HG03558 (cell line): ENCODE data around the gene OXGR1.
"Not testable (repeated sequence)": the region's sequence is repeated elsewhere in the genome, so short reads cannot be mapped to it uniquely, and the experiment has no call there.

Experiments
- ATAC-seq: cut with Tn5 transposase; IDR thresholded peaks from one replicate; pipeline ENCODE4 v1.9.1; 2021; ENCODE audit warnings: moderate number of reproducible peaks; ENCODE audit not compliant: unreplicated experiment; ENCODE audit errors: extremely low read depth

OXGR1 gene

DNA sequence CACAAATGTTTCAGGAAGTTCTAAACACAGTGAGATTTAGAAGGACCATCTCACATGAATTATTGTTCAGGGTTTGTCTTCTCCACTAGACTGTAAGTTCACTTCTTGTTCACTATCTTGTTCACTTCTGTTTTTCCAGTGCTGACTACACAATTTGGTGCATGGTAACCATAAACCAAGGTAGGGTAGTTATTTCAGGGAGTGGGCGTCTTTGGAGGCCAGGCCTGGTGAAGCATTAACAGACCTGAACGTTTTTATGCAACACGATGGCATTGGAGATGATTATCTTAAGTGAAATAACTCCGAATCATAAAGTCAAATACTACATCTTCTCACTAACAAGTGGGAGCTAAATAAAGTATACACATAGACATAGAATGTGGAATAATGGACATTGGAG is 14.4 kb upstream of the OXGR1 start:
- no peak for ATAC-seq

DNA sequence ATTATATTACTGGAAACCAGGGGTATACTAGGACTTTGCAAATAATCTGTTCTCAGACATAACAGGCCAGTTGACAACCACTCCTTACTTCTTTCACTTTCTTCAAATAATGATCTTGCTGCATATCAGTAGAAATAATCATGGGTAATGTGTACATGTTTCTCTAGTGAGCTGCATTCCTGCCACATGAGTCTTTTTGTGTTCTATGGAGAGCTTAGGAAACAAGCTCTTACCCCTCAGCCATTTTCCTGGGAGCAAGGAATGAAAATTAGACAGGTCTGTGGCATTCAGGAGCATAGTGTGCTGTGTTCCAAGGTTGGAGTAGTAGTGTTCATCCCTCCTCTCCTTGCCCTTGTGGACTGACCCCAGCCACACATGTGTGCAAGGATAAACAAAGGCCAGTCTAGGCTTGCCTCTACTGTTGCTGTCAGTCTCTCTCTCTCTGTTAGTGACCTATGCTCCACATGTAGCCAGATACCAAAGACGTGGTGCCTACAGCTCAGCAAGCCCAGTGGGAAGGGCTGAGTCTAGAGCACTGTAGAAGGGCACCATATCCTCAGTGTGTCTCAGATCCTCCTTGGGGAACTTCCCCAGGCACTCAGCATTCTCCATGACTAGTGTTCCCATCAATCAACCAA is 11.5 kb upstream of the OXGR1 start:
- ATAC-seq, result no peak

DNA sequence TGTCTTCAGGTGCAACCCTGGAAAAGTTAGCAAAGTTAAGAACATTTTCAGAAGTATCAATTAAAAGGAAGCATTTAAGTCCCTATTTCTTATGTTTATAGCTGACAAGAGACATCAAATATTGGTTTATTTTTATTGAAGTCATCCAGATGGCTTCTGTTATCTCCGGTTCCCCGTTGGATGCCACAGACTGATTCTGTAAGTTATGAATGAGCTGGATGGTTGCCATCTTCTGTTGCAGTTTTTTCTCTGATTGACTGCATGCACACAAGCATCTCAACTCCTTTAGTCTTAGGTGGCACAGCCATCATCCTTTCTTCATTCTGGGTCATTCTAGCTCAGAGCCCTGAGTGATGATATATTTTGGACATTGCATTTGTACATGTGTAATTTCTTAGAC is 10.6 kb upstream of the OXGR1 start:
- no peak for ATAC-seq

DNA sequence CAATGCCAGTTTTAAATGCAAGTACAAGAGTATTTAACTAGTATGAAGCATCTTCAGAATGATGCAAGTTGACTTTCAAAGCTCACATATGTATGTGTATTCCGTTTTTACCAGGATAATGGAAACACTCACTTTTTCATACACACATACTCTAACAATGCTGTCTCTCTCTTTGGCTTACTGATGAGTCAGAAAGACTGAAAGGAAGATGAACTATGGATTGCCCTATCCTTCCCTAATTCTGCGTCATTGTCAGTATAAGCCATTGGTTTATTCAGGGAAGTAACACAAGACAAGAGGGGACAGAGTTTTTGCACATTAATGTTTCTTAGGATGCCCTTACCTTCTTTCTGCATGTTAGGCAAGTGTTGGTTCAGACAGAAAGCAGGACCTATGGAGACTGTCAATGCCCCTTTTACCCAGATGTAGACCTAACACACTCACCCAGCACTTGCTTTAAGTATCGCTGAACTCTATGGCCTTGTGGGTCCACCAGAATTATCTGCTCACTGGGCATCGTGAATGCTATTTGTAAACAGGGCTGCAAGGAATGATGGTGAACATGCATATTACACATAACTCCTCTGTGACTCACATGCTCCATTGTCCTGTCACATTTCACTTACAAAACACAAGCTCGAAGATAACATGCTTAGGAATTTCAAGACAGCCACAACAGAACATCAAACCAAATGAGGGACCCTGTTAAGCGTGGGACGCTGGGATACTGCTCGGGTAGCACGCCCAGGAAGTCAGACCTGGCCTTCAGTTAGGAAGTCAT is 10.0 kb upstream of the OXGR1 start:
- ATAC-seq, result no peak

DNA sequence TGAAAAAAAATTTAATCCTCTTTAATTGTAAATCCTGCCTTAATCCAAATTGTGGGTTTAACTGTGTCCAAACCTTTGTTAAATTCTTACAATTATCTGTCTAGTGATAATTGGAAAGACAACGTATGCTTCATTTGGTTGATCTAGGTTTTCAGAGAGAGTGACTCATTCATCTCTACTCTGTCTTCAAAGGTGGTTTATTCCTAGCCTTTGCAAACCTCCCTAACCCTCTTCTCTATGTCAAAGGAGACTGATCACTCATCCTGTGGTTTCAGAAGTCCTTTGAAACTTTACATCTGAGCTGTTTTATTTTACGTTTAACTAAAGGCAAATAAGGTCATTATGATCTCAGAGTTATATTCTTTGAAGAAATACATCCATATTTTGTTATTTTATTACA is 8.8 kb upstream of the OXGR1 start:
- ATAC-seq, result no peak

DNA sequence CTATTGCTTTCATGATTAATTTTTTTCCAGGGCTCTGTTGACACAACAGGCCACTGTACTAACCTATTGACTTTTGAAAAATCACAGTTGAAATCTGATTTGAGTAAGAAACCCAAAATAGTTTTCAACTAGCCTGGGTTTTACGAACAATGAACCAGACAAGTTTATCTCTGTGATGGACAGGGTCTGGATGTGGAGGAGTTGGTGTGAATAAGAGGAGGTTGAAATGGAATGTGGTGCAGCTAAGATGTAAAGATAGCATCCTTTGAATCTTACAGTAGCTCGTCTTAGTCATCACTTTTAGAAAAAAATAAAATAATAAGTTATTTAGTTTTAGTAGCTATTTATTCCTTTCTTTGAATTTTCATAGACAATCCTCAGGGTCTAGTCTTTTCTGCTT is 8.3 kb upstream of the OXGR1 start:
- no peak for ATAC-seq

DNA sequence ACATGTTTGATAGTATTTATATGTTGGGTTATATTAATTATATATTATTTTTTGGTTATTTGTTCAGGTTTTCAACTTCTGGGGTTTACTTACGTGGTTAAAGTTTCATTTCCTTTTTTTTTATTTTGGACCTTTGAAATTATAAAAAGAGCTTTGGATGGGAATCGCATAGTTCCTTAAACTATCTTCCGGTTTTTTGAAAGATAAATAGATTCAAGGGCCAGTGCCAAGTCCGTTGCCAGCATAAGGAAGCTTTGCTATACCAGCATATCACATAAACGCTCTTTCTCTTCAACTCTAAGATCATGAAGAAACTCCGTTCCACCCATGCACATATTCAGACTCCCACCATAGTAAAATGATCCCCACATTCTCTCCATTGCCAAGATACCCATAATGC is 7.4 kb upstream of the OXGR1 start:
- no peak for ATAC-seq

DNA sequence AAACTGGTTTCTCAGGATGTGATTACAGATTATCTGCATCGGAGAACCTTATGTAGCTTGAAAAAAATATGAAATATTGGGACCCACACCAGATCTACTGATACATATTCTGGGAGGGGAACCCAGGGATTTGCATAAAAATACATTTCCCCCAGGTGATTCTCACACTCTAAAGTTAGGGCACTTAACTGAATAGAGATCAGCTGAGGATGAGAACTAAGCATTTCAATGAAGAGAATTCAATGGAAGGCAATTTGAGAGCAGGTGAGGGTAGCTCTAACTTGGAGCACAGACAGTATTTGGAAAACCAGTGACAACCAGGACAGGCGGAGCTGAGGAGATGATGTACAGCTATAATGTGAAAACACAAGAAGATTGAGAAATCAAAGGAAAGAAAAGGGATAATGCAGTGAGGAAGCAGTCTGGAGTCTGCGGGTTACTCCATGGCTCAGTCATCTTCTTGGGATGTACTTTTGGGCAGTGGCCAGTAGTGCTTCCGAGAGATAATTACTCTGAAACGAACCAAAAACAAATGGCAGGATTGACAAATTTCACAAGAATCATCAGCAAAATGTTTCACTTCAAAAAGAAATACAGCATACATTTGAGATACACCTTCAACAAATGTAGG is 6.1 kb upstream of the OXGR1 start:
- no peak for ATAC-seq

DNA sequence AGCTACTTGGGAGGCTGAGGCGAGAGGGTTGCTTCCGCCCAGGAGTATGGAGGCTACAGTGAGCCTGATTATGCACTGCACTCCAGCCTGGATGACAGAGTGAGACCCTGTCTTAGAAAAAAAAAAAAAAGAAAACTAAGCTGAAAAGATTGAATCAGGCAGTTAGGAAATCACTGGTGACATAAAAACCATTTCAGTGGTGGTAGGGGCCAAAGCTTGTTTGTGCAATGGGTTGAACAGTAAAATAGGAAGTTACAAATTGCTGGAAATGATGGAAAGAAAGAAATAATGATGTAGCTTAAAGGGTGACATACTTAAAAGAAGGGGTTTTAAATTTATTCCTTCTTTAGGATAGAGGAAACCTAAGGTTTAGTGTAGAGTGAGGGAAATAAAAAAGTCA is 4.8 kb upstream of the OXGR1 start:
- ATAC-seq, result no peak

DNA sequence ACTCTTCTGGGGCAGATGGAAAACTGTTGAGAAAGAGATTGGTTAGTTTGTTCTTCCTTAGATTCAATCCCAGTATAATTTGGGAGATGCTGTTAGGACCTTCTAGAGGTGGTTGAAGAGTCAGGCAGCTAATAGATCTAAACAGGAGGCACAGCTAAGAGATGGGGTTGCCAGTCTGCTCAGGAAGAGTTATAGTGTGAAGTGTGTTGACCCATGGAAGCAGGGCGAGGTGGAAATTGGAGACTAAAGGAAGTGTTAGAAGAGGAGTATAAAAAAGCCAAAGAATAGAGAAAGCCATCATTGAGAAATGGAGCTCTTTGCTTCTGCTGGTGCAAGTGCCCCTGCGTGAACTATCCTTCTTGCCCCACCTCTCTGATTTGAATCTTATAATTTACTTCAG is 3.8 kb upstream of the OXGR1 start:
- no peak for ATAC-seq

DNA sequence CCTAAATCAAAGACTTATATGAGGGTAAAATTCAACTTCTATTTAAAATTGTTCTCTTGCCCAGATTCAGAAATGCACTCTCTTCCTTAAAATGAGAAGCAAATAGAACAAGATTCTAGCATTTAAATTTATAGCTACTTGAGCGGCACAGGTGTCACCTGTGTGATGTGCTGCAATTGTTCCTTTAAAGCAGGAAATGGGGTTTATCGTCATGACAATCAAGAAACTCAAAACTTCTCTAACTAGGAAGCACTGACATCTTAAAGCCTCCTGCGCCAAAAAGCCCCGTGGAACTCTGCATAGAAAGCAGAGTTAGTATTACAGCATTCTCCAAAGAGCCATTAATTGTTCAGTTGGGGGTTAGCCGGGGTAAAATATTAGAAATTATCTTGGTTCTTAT is 2.6 kb upstream of the OXGR1 start:
- ATAC-seq, result no peak

DNA sequence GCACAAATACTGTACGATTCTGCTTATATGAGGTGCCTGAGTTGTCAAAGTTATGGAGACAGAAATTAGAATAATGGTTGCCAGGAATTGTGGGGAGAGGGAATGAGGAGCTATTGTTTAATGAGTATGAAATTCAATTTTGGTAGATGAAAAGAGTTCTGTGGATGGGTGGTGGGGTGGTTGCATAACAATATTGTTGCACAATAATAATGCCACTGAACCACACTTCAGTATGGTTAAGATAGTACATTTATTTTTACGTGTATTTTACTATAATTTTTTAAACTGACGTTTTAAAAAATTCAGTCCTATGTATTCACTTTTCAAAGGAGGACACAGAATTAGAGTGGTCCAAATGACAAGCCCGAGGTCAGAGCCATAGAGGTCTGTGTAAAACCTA is 1.8 kb upstream of the OXGR1 start:
- no peak for ATAC-seq

DNA sequence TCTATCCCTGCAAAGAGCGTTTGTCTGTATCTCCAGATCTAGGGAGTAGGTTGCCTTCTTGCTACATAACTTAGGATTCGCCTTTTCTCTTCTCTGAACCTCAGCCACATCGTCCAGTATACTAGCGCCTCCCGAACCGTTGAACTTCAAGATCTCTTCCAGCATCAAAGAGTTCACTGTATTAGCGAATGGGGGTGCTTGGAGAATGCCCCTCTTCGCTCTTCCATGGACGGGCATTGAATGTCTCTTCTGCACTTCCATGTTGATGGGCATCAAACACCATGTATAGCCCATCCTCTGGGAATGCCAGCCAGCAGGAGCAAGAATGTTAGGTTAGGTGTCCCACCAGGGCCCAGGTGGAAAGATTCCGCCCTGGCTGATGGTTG is 575 bp upstream of the OXGR1 start:
- no peak for ATAC-seq

DNA sequence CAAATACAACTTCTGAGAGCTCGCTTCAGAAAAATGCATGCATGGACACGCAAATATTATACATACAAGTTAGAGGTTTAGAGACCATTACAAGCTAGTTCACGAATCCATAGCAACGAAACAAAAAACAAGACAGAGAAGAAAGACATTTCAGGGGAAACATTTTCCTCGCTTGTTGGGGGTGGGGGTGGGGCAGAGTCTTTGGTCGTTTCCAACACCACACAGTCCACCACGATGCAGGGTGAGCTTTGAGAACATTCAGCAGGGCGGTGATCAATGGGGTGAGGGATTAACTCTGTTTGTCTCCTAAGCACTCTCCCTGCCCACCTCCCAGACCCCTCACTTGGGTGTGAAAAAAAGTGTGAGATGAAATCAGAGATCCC is 651 bp downstream of the OXGR1 start:
- no peak for ATAC-seq

DNA sequence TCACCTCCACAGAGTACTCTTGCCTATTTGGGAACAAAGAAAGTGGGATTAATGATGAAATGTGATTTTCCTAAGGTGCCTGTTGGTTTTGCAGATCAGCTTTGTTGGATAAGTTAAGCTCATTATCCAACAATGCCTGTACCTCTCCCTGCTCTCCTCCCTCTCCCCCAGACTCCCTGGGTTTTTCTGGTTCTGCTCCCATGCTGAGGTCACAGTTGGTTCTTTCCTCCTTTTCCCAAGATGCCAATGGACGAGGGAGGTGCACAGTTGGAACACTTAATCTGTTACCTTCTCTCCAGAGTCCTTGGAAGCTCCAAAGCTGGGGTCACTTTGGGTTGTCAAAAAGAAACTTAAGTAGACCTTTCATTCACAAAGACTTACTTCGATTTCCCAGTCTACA is 1.6 kb downstream of the OXGR1 start:
- ATAC-seq, result no peak

DNA sequence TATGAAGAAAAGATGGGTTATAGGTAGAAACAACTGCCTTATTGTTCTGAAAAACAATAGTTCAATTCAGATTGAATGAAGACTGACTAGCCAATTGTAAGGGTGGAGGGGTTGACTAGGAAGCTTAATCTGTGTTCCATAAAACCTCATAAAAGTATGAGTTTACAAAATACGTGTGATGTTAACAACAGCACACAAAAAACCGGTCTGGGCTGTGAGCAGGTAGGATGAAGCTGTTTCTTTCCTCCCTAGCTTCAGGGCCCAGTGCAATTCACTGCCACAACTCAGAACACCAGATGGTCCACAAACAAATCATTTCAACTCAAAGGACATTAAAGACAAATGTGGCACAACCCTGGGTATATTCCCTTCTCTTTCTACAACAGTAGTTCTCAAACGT is 3.2 kb downstream of the OXGR1 start:
- no peak for ATAC-seq

DNA sequence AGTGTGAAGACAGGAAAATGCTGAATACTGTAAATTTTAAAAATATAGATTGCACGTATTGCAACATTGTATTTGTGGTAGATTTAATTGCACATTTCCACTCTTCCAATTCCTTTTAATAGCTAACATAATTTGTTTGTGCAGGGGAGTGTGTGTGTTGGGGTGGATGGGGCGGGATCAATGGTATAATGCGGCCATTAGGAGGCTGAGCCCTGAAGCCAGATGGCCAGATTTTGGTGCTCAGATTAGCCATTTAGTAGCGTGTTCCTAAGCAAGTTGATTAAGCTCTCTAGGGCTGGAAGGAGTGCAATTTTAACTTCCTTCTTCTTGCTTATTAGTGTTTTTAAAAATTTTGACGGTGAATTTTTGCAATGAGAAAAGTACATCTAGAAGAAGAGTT is 5.8 kb downstream of the OXGR1 start:
- ATAC-seq, result no peak

DNA sequence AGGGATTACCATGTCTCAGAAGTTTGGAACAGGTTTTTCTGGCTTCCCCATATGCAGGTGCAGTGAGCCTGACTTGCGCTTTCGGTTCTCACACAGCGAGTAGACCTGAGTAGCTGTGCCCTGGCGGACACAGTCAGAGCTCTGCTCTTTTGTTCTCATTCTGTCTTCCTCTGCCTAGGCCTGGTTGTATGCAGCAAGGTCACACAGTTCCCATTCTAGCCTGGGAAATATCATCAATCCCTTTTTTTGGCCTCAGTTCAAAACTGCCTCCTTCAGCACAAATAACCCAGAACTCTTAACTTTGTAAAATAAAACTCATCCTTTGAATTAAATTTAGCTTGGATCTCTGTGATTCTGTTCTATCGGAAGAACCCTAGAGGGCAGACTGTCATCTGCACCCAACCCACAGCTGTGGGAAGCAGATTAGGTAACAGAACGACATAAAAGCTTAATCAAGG is 10.2 kb downstream of the OXGR1 start:
- ATAC-seq, result peak; percentile 100

DNA sequence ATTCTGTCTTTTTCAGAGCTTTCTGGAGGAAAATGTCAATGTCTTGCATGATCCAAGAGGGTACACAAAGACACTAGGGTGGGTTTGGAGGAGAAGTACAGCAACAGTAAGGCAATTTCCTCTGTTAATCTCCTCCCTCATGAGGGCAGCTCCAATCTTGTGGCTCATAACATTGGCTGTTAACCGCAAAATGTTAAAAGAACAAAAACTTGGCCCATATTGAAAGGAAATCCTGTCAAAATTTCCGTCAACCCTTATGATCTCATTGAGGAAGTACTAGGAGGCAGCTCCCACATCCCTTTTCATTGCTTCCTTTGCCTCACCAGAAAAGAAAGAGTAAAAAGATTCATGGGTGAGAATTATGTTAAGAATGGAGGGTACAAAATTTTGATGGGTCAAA is 11.6 kb downstream of the OXGR1 start:
- ATAC-seq, result no peak

DNA sequence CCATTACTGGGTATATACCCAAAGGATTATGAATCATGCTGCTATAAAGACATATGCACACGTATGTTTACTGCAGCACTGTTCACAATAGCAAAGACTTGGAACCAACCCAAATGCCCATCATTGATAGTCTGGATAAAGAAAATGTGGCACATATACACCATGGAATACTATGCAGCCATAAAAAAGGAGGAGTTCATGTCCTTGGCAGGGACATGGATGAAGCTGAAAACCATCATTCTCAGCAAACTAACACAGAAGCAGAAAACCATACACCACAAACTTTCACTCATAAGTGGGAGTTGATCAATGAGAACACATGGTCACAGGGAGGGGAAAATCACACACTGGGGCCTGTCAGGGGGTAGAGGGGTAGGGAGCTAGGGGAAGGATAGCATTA is 14.4 kb downstream of the OXGR1 start:
- not testable (repeated sequence) for ATAC-seq

DNA sequence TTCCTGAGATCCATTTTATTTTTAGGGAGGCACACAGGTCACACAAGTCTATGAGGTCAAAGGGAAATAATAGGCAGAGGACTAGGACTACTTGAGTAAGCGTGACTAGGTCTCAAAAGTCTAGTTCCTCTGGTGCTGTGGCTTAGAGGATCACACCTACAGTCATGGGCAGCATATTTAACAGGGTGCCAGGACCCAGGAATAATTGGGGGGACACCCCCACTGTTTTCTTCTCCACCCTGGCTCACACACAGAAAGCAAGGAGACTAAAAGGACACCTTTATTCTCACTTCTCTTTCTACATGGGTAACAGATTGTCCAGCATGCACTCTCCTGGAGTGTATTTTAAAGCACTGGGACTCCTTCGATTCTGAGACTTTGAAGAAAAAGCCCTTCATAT is 26.2 kb downstream of the OXGR1 start:
- ATAC-seq, result no peak

DNA sequence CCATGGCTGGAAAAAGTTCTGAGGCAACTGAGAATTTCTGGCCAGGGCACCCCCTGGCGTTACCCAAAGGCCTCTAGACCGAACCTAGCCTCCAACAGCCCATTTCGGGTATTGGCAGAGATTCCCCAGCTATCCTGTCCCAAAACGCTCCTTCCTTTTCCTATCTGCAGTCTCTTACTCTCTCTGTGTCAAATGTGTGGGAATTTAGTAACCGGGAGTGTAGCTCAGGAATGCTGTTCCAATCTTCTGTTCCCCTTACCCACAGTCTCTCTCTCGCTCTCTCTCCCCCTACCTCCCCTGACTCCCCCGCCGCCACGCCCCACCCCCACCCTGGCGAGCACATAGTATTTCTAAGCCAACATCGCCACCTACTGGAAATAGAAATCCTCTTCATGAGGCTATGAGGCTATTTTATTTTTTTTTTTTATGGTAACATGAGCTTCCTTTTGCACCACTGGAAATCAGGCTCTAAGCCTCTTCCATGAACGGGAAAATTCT is 27.0 kb downstream of the OXGR1 start:
- ATAC-seq, result no peak
